HCT116 (cell line): Measurements from ENCODE around the gene ASB4. TPM values are rescaled to one million over a fixed set of nuclear protein-coding genes. Genes with fewer than 3 reads are reported as not detected.

Source experiments
- ATAC-seq: fragments of 200-7000 bp; cut with Tn5 transposase; 2 replicates; pipeline ENCODE4 v1.9.1; 2020; ENCODE audit warnings: mild to moderate bottlenecking, moderate library complexity
- BruUV-seq: library from RNA; stranded (reverse); fragments of 400-500 nt; replicated peaks from 2 replicates; lab custom pipeline; 2021; lab: Mats Ljungman, UMichigan
- CTCF ChIA-PET: fragments of 300-600 bp; sonication (Branson Sonifier 250); formaldehyde crosslinking; loops from one replicate; lab custom pipeline; 2021; ENCODE audit warnings: antibody characterized with exemption; lab: Charles Lee
- POLR2A ChIA-PET: fragments of 300-600, 350-600 bp; sonication (Branson Sonifier 250); formaldehyde crosslinking; loops from one replicate; lab custom pipeline; 2021; ENCODE audit warnings: antibody characterized with exemption; lab: Charles Lee
- RAD21 ChIA-PET, 2 experiments: fragments of 300-600 bp; sonication (Branson Sonifier 250); formaldehyde crosslinking; loops; one replicate each; lab custom pipeline; 2023; ENCODE audit warnings: low total read pairs in 2 of 2; ENCODE audit not compliant: uncharacterized antibody in 2 of 2, unreplicated experiment in 2 of 2, low non-redundant PET in 1 of 2; lab: Charles Lee
- DNase-seq: peaks from one replicate; pipeline ENCODE4 v3.0.0-alpha.2; 2010; ENCODE audit warnings: low read depth, low spot score
- H2AFZ ChIP-seq: fragments of 200-600 bp; shearing (Covaris generic), sonication (generic); 2 replicates; pipeline ENCODE4 v1.6.1; 2017; ENCODE audit warnings: low read depth, mixed run types, mixed read lengths, antibody characterized with exemption, low read length; ENCODE audit not compliant: poor library complexity, severe bottlenecking
- H3K27ac ChIP-seq: 2 replicates; pipeline ENCODE4 v1.5.1; 2012; ENCODE audit warnings: low read depth, low read length
- H3K27me3 ChIP-seq: fragments of 200-600 bp; sonication (generic); 2 replicates; pipeline ENCODE4 v1.6.1; 2016; ENCODE audit warnings: mixed run types, low read length, mixed read lengths; ENCODE audit not compliant: insufficient read depth
- H3K36me3 ChIP-seq, 2 experiments: fragments of 200-500 bp in 1 of 2; fragments of 200-600 bp in 1 of 2; sonication (Bioruptor generic) in 1 of 2; sonication (generic) in 1 of 2; 2 replicates each; pipeline versions ENCODE4 v1.5.1 to v1.6.1; 2014 to 2016; ENCODE audit warnings: low read length in 2 of 2, inconsistent platforms in 1 of 2, mixed read lengths in 1 of 2, mixed run types in 1 of 2; ENCODE audit not compliant: insufficient read depth in 2 of 2, control insufficient read depth in 1 of 2
- H3K4me1 ChIP-seq, 2 experiments: fragments of 200-600 bp in 1 of 2; sonication (generic) in 1 of 2; 2 replicates each; pipeline versions ENCODE4 v1.5.1 to v1.6.1; 2012 to 2017; ENCODE audit warnings: low read length in 2 of 2, inconsistent platforms in 1 of 2, mild to moderate bottlenecking in 1 of 2, mixed read lengths in 1 of 2, mixed run types in 1 of 2, moderate library complexity in 1 of 2; ENCODE audit not compliant: insufficient read depth in 2 of 2, control insufficient read depth in 1 of 2
- H3K4me2 ChIP-seq: fragments of 200-600 bp; sonication (generic); 2 replicates; pipeline ENCODE4 v1.6.1; 2017; ENCODE audit warnings: mixed run types, low read length, mixed read lengths
- H3K4me3 ChIP-seq, 2 experiments: fragments of 200-600 bp in 1 of 2; sonication (generic) in 1 of 2; replicated peaks in 1 of 2; 2 replicates each; pipeline ENCODE4 v1.5.1; 2011 to 2016; ENCODE audit warnings: low read length in 2 of 2, control low read depth in 1 of 2, low read depth in 1 of 2, mild to moderate bottlenecking in 1 of 2, mixed read lengths in 1 of 2, mixed run types in 1 of 2
- H3K79me2 ChIP-seq: fragments of 200-600 bp; sonication (generic); 2 replicates; pipeline ENCODE4 v1.6.1; 2017; ENCODE audit warnings: mild to moderate bottlenecking, mixed run types, low read length, moderate library complexity, mixed read lengths; ENCODE audit not compliant: insufficient read depth
- H3K9ac ChIP-seq: fragments of 200-600 bp; sonication (generic); 2 replicates; pipeline ENCODE4 v1.6.1; 2016; ENCODE audit warnings: low read length, mixed read lengths
- H3K9me2 ChIP-seq: fragments of 200-600 bp; sonication (generic), shearing (Covaris generic); 2 replicates; pipeline ENCODE4 v1.6.1; 2017; ENCODE audit warnings: mixed run types, mild to moderate bottlenecking, moderate library complexity; ENCODE audit not compliant: insufficient read depth
- H3K9me3 ChIP-seq, 2 experiments: fragments of 200-500 bp in 1 of 2; fragments of 200-600 bp in 1 of 2; sonication (Bioruptor generic) in 1 of 2; sonication (generic) in 1 of 2; 2 replicates each; pipeline ENCODE4 v1.6.1; 2014 to 2017; ENCODE audit warnings: low read length in 2 of 2, mixed read lengths in 2 of 2, inconsistent platforms in 1 of 2, low read depth in 1 of 2, mild to moderate bottlenecking in 1 of 2, mixed run types in 1 of 2, moderate library complexity in 1 of 2; ENCODE audit not compliant: control insufficient read depth in 1 of 2, insufficient read depth in 1 of 2
- H4K20me1 ChIP-seq: fragments of 200-600 bp; sonication (generic), shearing (Covaris generic); 2 replicates; pipeline ENCODE4 v1.6.1; 2017; ENCODE audit warnings: mixed run types, mild to moderate bottlenecking, moderate library complexity; ENCODE audit not compliant: insufficient read depth
- EZH2 ChIP-seq: fragments of 200-600 bp; sonication (generic); IDR thresholded peaks from 2 replicates; pipeline ENCODE4 v1.6.1; 2017; ENCODE audit warnings: antibody characterized with exemption, mixed run types
- FOSL1 ChIP-seq: IDR thresholded peaks from 2 replicates; pipeline ENCODE4 v1.6.1; 2012; ENCODE audit warnings: low read depth
- MAX ChIP-seq: IDR thresholded peaks from 2 replicates; pipeline ENCODE4 v1.6.1; 2012
- POLR2A ChIP-seq: IDR thresholded peaks from 2 replicates; pipeline ENCODE4 v1.7.0; 2011; ENCODE audit warnings: borderline replicate concordance; ENCODE audit not compliant: insufficient read depth, insufficient read length; ENCODE audit errors: extremely low read depth
- RAD21 ChIP-seq: IDR thresholded peaks from 2 replicates; pipeline ENCODE4 v1.6.1; 2012; ENCODE audit warnings: low read depth, mild to moderate bottlenecking
- SIN3A ChIP-seq: IDR thresholded peaks from 2 replicates; pipeline ENCODE4 v1.6.1; 2012; ENCODE audit warnings: low read depth
- SP1 ChIP-seq: IDR thresholded peaks from 2 replicates; pipeline ENCODE4 v1.6.1; 2012; ENCODE audit warnings: low read depth
- SRF ChIP-seq: IDR thresholded peaks from 2 replicates; pipeline ENCODE4 v1.6.1; 2012; ENCODE audit warnings: low read depth
- TCF7L2 ChIP-seq: IDR thresholded peaks from 2 replicates; pipeline ENCODE4 v1.7.0; 2011; ENCODE audit warnings: borderline replicate concordance, inconsistent platforms; ENCODE audit not compliant: insufficient read depth, insufficient read length; ENCODE audit errors: extremely low read depth
- ZBTB33 ChIP-seq: IDR thresholded peaks from 2 replicates; pipeline ENCODE4 v1.6.1; 2011; ENCODE audit warnings: mild to moderate bottlenecking, low read length, moderate library complexity; ENCODE audit not compliant: insufficient replicate concordance; ENCODE audit errors: extremely low read depth
- intact Hi-C: fragments of 100-400 bp; cut with micrococcal nuclease; formaldehyde crosslinking; loops from 2 replicates; pipeline ENCODE4 v1.10.0; 2022
- total RNA-seq: library from RNA; stranded (reverse); gene quantifications from one replicate; pipeline ENCODE4 v1.2.1, GENCODE V29; 2021; ENCODE audit not compliant: unreplicated experiment
- TF ChIP-seq, protein P1 (sequence below): IDR thresholded peaks from 2 replicates; pipeline ENCODE4 v1.6.1; 2012

The ASB4 gene
- total RNA-seq, 1 experiment from 2014 or later, result 0.12 TPM

- Histone ChIP-seq H3K9me3 (no peaks in the 10 kb centered on the region), H3K9me2 (no peaks in the 10 kb centered on the region), H3K27me3 (no peaks in the 10 kb centered on the region), H3K4me1 (no peaks in the 10 kb centered on the region), H3K9ac (no peak overlapping the region), H4K20me1 (no peaks in the 10 kb centered on the region), H3K36me3 (no peaks in the 10 kb centered on the region), H3K79me2 (no peaks in the 10 kb centered on the region), H2AFZ (no peak overlapping the region), H3K4me3 (no peak overlapping the region), H3K4me2 (no peak overlapping the region), H3K27ac (no peak overlapping the region)
- no peak for DNase-seq
- ChIA-PET CTCF (no interaction called here), POLR2A (no interaction called here), RAD21 (no interaction called here)
- ATAC-seq, result no peak
- no peak for TF ChIP-seq FOSL1
- TF ChIP-seq, protein P1, sequence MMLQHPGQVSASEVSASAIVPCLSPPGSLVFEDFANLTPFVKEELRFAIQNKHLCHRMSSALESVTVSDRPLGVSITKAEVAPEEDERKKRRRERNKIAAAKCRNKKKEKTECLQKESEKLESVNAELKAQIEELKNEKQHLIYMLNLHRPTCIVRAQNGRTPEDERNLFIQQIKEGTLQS, result no peak
- no peak for TF ChIP-seq ZBTB33
- TF ChIP-seq TCF7L2, result no peak
- no peak for TF ChIP-seq POLR2A
- TF ChIP-seq SRF, result no peak
- no peak for TF ChIP-seq RAD21
- TF ChIP-seq SP1, result no peak
- TF ChIP-seq MAX, result no peak
- TF ChIP-seq SIN3A, result no peak
- no peak for TF ChIP-seq EZH2
- intact Hi-C loops, result no loop called here
- BruUV-seq, result no TSS peak
Observed at GRCh38 chr7:95539426-95539825, 53.7 kb downstream of the ASB4 start.
